ENCODE measurements around the gene PARP3.

DNA sequence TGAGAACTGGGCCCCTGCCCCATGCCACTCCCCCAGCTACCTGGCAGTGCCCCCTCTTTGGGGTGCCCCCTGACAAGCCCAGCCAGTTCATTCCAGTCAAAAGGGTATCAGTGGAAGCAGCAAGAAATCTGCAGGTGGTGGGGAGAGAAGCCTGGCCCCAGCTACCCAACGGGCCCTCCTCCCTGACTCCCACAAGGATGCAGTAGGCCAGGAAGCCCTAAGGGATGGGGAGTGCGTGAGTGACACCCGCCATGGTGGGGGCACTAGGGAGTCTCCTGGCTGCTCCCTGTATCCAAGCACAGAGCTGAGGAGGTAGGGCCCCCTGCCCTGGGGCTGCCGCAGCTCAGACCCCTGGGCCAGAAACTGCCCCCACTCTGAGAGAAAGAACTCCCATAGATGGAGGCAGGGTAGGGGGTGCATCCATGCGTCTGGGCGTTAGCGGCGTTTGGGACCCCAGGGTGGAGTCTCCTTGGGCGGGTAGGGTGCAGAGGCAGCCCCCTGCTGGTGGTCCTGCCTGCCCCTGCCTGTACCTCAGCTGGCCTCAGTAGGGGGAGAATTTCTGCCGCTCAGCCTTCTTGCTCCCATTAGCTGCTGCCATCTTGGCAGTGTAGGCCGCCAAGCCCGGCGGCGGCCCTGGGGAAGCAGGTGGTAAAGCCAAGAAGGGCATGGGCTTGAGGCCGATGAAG lies 15.5 kb downstream of the PARP3 start:
- TF ChIP-seq EZH2 (IDR thresholded peaks at IDR 0.05; ENCODE audit: borderline replicate concordance, low read depth, low read length, severe bottlenecking) (no peak), CTCF (IDR thresholded peaks at IDR 0.05; ENCODE audit: borderline replicate concordance, extremely low read depth, low read length, poor library complexity, severe bottlenecking) (no peak)
